ENCODE measurements around the gene FAM89A. TPM values are rescaled to one million over a fixed set of nuclear protein-coding genes. Genes with fewer than 3 reads are reported as not detected.

Gene FAM89A
- total and polyA plus RNA-seq, 2 donors (not counting 3 experiments of a cell fraction or from before 2014, with no cell fraction given), result 21.0 to 24.0 TPM

- dilution Hi-C loops (cut with MboI; ENCODE audit: extremely low pct_ligation_motif_present, low sequenced_read_pairs), result no loop called here
- H3K79me2 ChIP-seq (ENCODE audit: control insufficient read depth, insufficient read depth, low read length), result peaks cover 9% of the 10 kb centered on the region
Measured at GRCh38 chr1:230982696-230983095, 57.4 kb downstream of the FAM89A start.

More at GRCh38 chr1:230982696-230983095, 57.4 kb downstream of the FAM89A start:
- CTCF ChIA-PET, result interaction anchor here (0.7 to 1.0 kb wide), 2 partner anchors 86 to 110 kb away, joined by 3 to 5 read pairs; no protein-coding TSS in a partner anchor
- Histone ChIP-seq H2AFZ (ENCODE audit: low read depth, low read length) (no peak overlapping the region), H3K27ac (ENCODE audit: insufficient read depth, low read depth, low read length) (no peak overlapping the region), H3K27me3 (ENCODE audit: control insufficient read depth in 2 of 2, insufficient read depth in 2 of 2, low read length in 2 of 2) (no peaks in the 10 kb centered on the region), H3K4me3 (replicated peaks in 1 of 3; ENCODE audit: insufficient read depth in 1 of 3, low read depth in 1 of 3, low read length in 3 of 3) (no peak overlapping the region), H3K9me1 (replicated peaks; ENCODE audit: control insufficient read depth, extremely low read depth, insufficient read depth, low read length) (no peaks in the 10 kb centered on the region), H3K9me3 (replicated peaks; ENCODE audit: control insufficient read depth, insufficient read depth, low read length) (no peaks in the 10 kb centered on the region), H3K4me1 (ENCODE audit: control insufficient read depth, extremely low read depth, insufficient read depth, low read length) (peaks cover 8% of the 10 kb centered on the region), H3K36me3 (ENCODE audit: control insufficient read depth in 2 of 2, extremely low read depth in 1 of 2, insufficient read depth in 2 of 2, low read length in 2 of 2) (no peaks in the 10 kb centered on the region), H3K9ac (replicated peaks; ENCODE audit: extremely low read depth, insufficient read depth, low read length) (no peak overlapping the region), H3K4me2 (ENCODE audit: insufficient read depth, low read length) (no peak overlapping the region), H4K20me1 (replicated peaks; ENCODE audit: control insufficient read depth, extremely low read depth, insufficient read depth, low read length) (no peaks in the 10 kb centered on the region)
- DNase-seq (ENCODE audit: low read depth, low spot score) (no peak), FAIRE-seq (no peak)
- BruUV-seq (replicated peaks), result no TSS peak
- intact Hi-C loops (cut with micrococcal nuclease), result no loop called here
- POLR2A ChIA-PET, result no interaction called here
- TF ChIP-seq EZH2 (IDR thresholded peaks at IDR 0.05; ENCODE audit: borderline replicate concordance, low read depth, low read length, severe bottlenecking) (no peak), MAX (IDR thresholded peaks at IDR 0.05; ENCODE audit: insufficient read depth, insufficient read length) (no peak), CTCF (IDR thresholded peaks at IDR 0.05; ENCODE audit: extremely low read depth in 1 of 2, insufficient read depth in 1 of 2, low read depth in 1 of 2, low read length in 2 of 2) (no peak)

Measured in endothelial cell of umbilical vein (primary cell).